Astrocyte (in vitro differentiated cells and primary cell): ENCODE data around the gene GP5. TPM values are rescaled to one million over a fixed set of nuclear protein-coding genes. Genes with fewer than 3 reads are reported as not detected.

Experiments used
- DNase-seq: peaks from one replicate; pipeline ENCODE4 v3.0.0-alpha.2; 2010; ENCODE audit warnings: low read depth
- FAIRE-seq: peaks from 2 replicates; lab custom pipeline; 2011; peaks lifted over from hg19 to GRCh38; lab: Jason Lieb, UNC
- H2AFZ ChIP-seq: 2 replicates; pipeline ENCODE4 v1.6.0; 2012; ENCODE audit warnings: low read depth, low read length, inconsistent platforms
- H3K27ac ChIP-seq: 2 replicates; pipeline ENCODE4 v1.5.1; 2011; ENCODE audit warnings: low read depth, low read length, inconsistent platforms
- H3K27me3 ChIP-seq: 2 replicates; pipeline ENCODE4 v1.6.0; 2011; ENCODE audit warnings: low read length, inconsistent platforms; ENCODE audit not compliant: insufficient read depth
- H3K36me3 ChIP-seq: 2 replicates; pipeline ENCODE4 v1.5.1; 2011; ENCODE audit warnings: low read length, inconsistent platforms; ENCODE audit not compliant: insufficient read depth
- H3K4me1 ChIP-seq: 2 replicates; pipeline ENCODE4 v1.5.1; 2011; ENCODE audit warnings: low read length, inconsistent platforms; ENCODE audit not compliant: insufficient read depth
- H3K4me2 ChIP-seq: 2 replicates; pipeline ENCODE4 v1.6.0; 2012; ENCODE audit warnings: low read length, inconsistent platforms
- H3K4me3 ChIP-seq: 2 replicates; pipeline ENCODE4 v1.5.1; 2011; ENCODE audit warnings: low read depth, mild to moderate bottlenecking, low read length, inconsistent platforms; ENCODE audit not compliant: insufficient read depth
- H3K79me2 ChIP-seq: 2 replicates; pipeline ENCODE4 v1.6.0; 2012; ENCODE audit warnings: mild to moderate bottlenecking, low read length, inconsistent platforms; ENCODE audit not compliant: insufficient read depth
- H3K9ac ChIP-seq: 2 replicates; pipeline ENCODE4 v1.6.0; 2012; ENCODE audit warnings: mild to moderate bottlenecking, low read length, inconsistent platforms
- H3K9me3 ChIP-seq: 2 replicates; pipeline ENCODE4 v1.5.1; 2012; ENCODE audit warnings: low read depth, mild to moderate bottlenecking, low read length, inconsistent platforms; ENCODE audit not compliant: insufficient read depth
- H4K20me1 ChIP-seq: 2 replicates; pipeline ENCODE4 v1.6.0; 2012; ENCODE audit warnings: low read length, inconsistent platforms; ENCODE audit not compliant: insufficient read depth
- H3K27ac Mint-ChIP-seq: one replicate; pipeline ENCODE4 v1.8.0; 2021; ENCODE audit warnings: mild to moderate bottlenecking, mixed read lengths; ENCODE audit not compliant: unreplicated experiment
- H3K27me3 Mint-ChIP-seq: one replicate; pipeline ENCODE4 v1.8.0; 2021; ENCODE audit warnings: low read depth, mixed read lengths; ENCODE audit not compliant: unreplicated experiment
- H3K36me3 Mint-ChIP-seq: one replicate; pipeline ENCODE4 v1.8.0; 2021; ENCODE audit warnings: low read depth, mixed read lengths; ENCODE audit not compliant: unreplicated experiment
- H3K4me1 Mint-ChIP-seq: one replicate; pipeline ENCODE4 v1.8.0; 2021; ENCODE audit warnings: low read depth, mixed read lengths; ENCODE audit not compliant: unreplicated experiment
- H3K4me3 Mint-ChIP-seq: one replicate; pipeline ENCODE4 v1.8.0; 2021; ENCODE audit warnings: mild to moderate bottlenecking, moderate library complexity, mixed read lengths; ENCODE audit not compliant: unreplicated experiment
- H3K9me3 Mint-ChIP-seq: one replicate; pipeline ENCODE4 v1.8.0; 2021; ENCODE audit warnings: mild to moderate bottlenecking, mixed read lengths; ENCODE audit not compliant: unreplicated experiment
- CTCF ChIP-seq: IDR thresholded peaks from 2 replicates; pipeline ENCODE4 v1.5.1; 2011; ENCODE audit warnings: low read depth, mild to moderate bottlenecking, inconsistent platforms, low read length, moderate library complexity; ENCODE audit not compliant: insufficient read depth
- EZH2 ChIP-seq: IDR thresholded peaks from 2 replicates; pipeline ENCODE4 v1.6.1; 2012; ENCODE audit warnings: mild to moderate bottlenecking, low read length, inconsistent platforms; ENCODE audit not compliant: insufficient read depth
- total RNA-seq: library from RNA; stranded (reverse); gene quantifications from 2 replicates; pipeline ENCODE4 v1.2.1, GENCODE V29; 2021

Gene GP5
- total RNA-seq, 1 donor from 2014 or later: not detected

DNA sequence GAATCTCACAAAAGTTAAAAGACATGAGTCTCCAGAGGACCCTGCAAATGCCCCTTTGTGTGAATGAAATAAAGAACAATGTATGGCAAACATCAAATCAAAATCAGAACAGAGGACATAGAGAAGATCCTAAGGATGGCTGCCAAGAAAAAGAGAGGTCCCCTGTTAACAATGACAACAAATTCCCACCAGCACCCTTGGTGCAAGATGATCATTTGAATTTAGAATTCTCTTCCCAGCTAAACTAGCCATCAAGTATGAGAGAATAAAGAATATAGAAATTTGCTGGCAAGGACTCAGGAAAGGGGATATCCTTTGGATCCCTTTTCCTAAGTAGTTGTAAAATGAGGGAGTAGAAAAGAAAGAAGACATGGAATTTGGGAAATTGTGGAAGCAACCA is 8.2 kb downstream of the GP5 start:
- H3K9me3 ChIP-seq: peaks cover 5% of the 10 kb centered on the region
- no peaks in the 10 kb centered on the region for H3K36me3 ChIP-seq
- no peak overlapping the region for H3K4me3 ChIP-seq
- H3K9ac ChIP-seq: no peak overlapping the region
- TF ChIP-seq CTCF: no peak
- no peak for TF ChIP-seq EZH2
- H3K79me2 ChIP-seq: no peaks in the 10 kb centered on the region
- Mint-ChIP-seq H3K27ac (no peak overlapping the region), H3K36me3 (no peaks in the 10 kb centered on the region), H3K4me3 (no peak overlapping the region), H3K9me3 (peaks cover 6% of the 10 kb centered on the region), H3K4me1 (no peaks in the 10 kb centered on the region), H3K27me3 (peaks cover 22% of the 10 kb centered on the region)
- no peaks in the 10 kb centered on the region for H3K4me1 ChIP-seq
- FAIRE-seq (no peak), DNase-seq (no peak)
- H3K4me2 ChIP-seq: no peak overlapping the region
- H4K20me1 ChIP-seq: no peaks in the 10 kb centered on the region
- no peak overlapping the region for H2AFZ ChIP-seq
- H3K27ac ChIP-seq: no peak overlapping the region
- peaks cover 9% of the 10 kb centered on the region for H3K27me3 ChIP-seq

- H4K20me1 ChIP-seq: no peaks in the 10 kb centered on the region
- H3K4me2 ChIP-seq: no peak overlapping the region
- FAIRE-seq (no peak), DNase-seq (no peak)
- H3K4me3 ChIP-seq: no peak overlapping the region
- H3K4me3 Mint-ChIP-seq: no peak overlapping the region
- H3K9me3 Mint-ChIP-seq: peaks cover 6% of the 10 kb centered on the region
- peaks cover 7% of the 10 kb centered on the region for H3K27me3 ChIP-seq
- no peak overlapping the region for H3K9ac ChIP-seq
- H3K9me3 ChIP-seq: peaks cover 5% of the 10 kb centered on the region
- H3K4me1 Mint-ChIP-seq: no peaks in the 10 kb centered on the region
- no peak overlapping the region for H3K27ac ChIP-seq
- H3K27ac Mint-ChIP-seq: no peak overlapping the region
- H3K4me1 ChIP-seq: no peaks in the 10 kb centered on the region
- H2AFZ ChIP-seq: no peak overlapping the region
- TF ChIP-seq EZH2 (no peak), CTCF (no peak)
- H3K36me3 ChIP-seq: no peaks in the 10 kb centered on the region
- no peaks in the 10 kb centered on the region for H3K36me3 Mint-ChIP-seq
- H3K27me3 Mint-ChIP-seq: peaks cover 15% of the 10 kb centered on the region
- H3K79me2 ChIP-seq: no peaks in the 10 kb centered on the region
These were observed 9.8 kb downstream of the GP5 start for GRCh38 chr3:194389269-194389668.

GRCh38 chr3:194387926-194388418 is 11.1 kb downstream of the GP5 start:
- TF ChIP-seq CTCF: no peak
- no peak for TF ChIP-seq EZH2
- Mint-ChIP-seq H3K4me1 (no peaks in the 10 kb centered on the region), H3K27me3 (peaks cover 22% of the 10 kb centered on the region), H3K27ac (no peak overlapping the region), H3K4me3 (no peak overlapping the region), H3K9me3 (peaks cover 6% of the 10 kb centered on the region), H3K36me3 (no peaks in the 10 kb centered on the region)
- Histone ChIP-seq H2AFZ (no peak overlapping the region), H3K79me2 (no peaks in the 10 kb centered on the region), H3K9ac (no peak overlapping the region), H3K27ac (no peak overlapping the region), H3K4me2 (no peak overlapping the region), H3K4me3 (no peak overlapping the region), H3K4me1 (no peaks in the 10 kb centered on the region), H3K27me3 (peaks cover 12% of the 10 kb centered on the region), H3K9me3 (peaks cover 5% of the 10 kb centered on the region), H4K20me1 (no peaks in the 10 kb centered on the region), H3K36me3 (no peaks in the 10 kb centered on the region)
- FAIRE-seq (no peak), DNase-seq (no peak)
